Endothelial cell of umbilical vein (primary cell): ENCODE data around the gene ANKRD33B. TPM values are rescaled to one million over a fixed set of nuclear protein-coding genes. Genes with fewer than 3 reads are reported as not detected.

Experiments used
- BruUV-seq: library from RNA; stranded (reverse); fragments of 400-500 nt; replicated peaks from 2 replicates; lab custom pipeline; 2021; lab: Mats Ljungman, UMichigan
- CTCF ChIA-PET: fragments of 300-600, 350-600 bp; sonication (Branson Sonifier 250); formaldehyde crosslinking; loops from one replicate; lab custom pipeline; 2021; ENCODE audit warnings: antibody characterized with exemption, inconsistent platforms; lab: Charles Lee
- POLR2A ChIA-PET: fragments of 300-600, 350-600 bp; sonication (Branson Sonifier 250); formaldehyde crosslinking; loops from one replicate; lab custom pipeline; 2021; ENCODE audit warnings: antibody characterized with exemption, inconsistent platforms; lab: Charles Lee
- DNase-seq: peaks from one replicate; pipeline ENCODE4 v3.0.0-alpha.2; 2011; ENCODE audit warnings: low read depth, low spot score
- FAIRE-seq: peaks from 2 replicates; lab custom pipeline; 2011; peaks lifted over from hg19 to GRCh38; lab: Jason Lieb, UNC
- H2AFZ ChIP-seq: 2 replicates; pipeline ENCODE4 v1.6.0; 2012; ENCODE audit warnings: low read depth, low read length, control low read depth, inconsistent platforms
- H3K27ac ChIP-seq: 2 replicates; pipeline ENCODE4 v1.5.1; 2011; ENCODE audit warnings: low read depth, mild to moderate bottlenecking, control low read depth, low read length, moderate library complexity; ENCODE audit not compliant: insufficient read depth
- H3K27me3 ChIP-seq, 2 experiments: 2 replicates each; pipeline versions ENCODE4 v1.6.0 to v1.6.1; 2011; ENCODE audit warnings: low read length in 2 of 2, mixed read lengths in 1 of 2; ENCODE audit not compliant: control insufficient read depth in 2 of 2, insufficient read depth in 2 of 2
- H3K36me3 ChIP-seq, 2 experiments: 2 replicates in 1 of 2; 3 replicates in 1 of 2; pipeline ENCODE4 v1.5.1; 2011; ENCODE audit warnings: low read length in 2 of 2, mild to moderate bottlenecking in 1 of 2, moderate library complexity in 1 of 2; ENCODE audit not compliant: control insufficient read depth in 2 of 2, insufficient read depth in 2 of 2; ENCODE audit errors: extremely low read depth in 1 of 2
- H3K4me1 ChIP-seq: 3 replicates; pipeline ENCODE4 v1.5.1; 2011; ENCODE audit warnings: mild to moderate bottlenecking, low read length; ENCODE audit not compliant: control insufficient read depth, insufficient read depth; ENCODE audit errors: extremely low read depth
- H3K4me2 ChIP-seq: 2 replicates; pipeline ENCODE4 v1.6.1; 2011; ENCODE audit warnings: low read length, control low read depth, mixed read lengths; ENCODE audit not compliant: insufficient read depth
- H3K4me3 ChIP-seq, 3 experiments: fragments of 200-600 bp in 1 of 3; sonication (generic), shearing (Covaris generic) in 1 of 3; replicated peaks in 1 of 3; 2 replicates each; pipeline ENCODE4 v1.5.1; 2011 to 2016; ENCODE audit warnings: control low read depth in 3 of 3, low read length in 3 of 3, mild to moderate bottlenecking in 2 of 3, inconsistent platforms in 1 of 3, low read depth in 1 of 3, moderate library complexity in 1 of 3; ENCODE audit not compliant: insufficient read depth in 1 of 3
- H3K79me2 ChIP-seq: 2 replicates; pipeline ENCODE4 v1.6.0; 2012; ENCODE audit warnings: low read length, inconsistent platforms; ENCODE audit not compliant: control insufficient read depth, insufficient read depth
- H3K9ac ChIP-seq: replicated peaks from 2 replicates; pipeline ENCODE3; 2011; ENCODE audit warnings: low read length, control low read depth; ENCODE audit not compliant: insufficient read depth; ENCODE audit errors: extremely low read depth
- H3K9me1 ChIP-seq: replicated peaks from 3 replicates; pipeline ENCODE4 v1.6.0; 2011; ENCODE audit warnings: mild to moderate bottlenecking, low read length; ENCODE audit not compliant: control insufficient read depth, insufficient read depth; ENCODE audit errors: extremely low read depth
- H3K9me3 ChIP-seq: replicated peaks from 2 replicates; pipeline ENCODE4 v1.5.1; 2012; ENCODE audit warnings: low read length, inconsistent platforms; ENCODE audit not compliant: control insufficient read depth, insufficient read depth
- H4K20me1 ChIP-seq: replicated peaks from 2 replicates; pipeline ENCODE3; 2011; ENCODE audit warnings: mild to moderate bottlenecking, low read length; ENCODE audit not compliant: control insufficient read depth, insufficient read depth; ENCODE audit errors: extremely low read depth
- CTCF ChIP-seq, 2 donors: IDR thresholded peaks; 1 replicate in 1 of 2; 2 replicates in 1 of 2; pipeline ENCODE4 v1.5.1; 2011; ENCODE audit warnings: low read length in 2 of 2, mild to moderate bottlenecking in 2 of 2, moderate library complexity in 2 of 2, control low read depth in 1 of 2, inconsistent platforms in 1 of 2, low read depth in 1 of 2; ENCODE audit not compliant: insufficient read depth in 1 of 2; ENCODE audit errors: extremely low read depth in 1 of 2
- EZH2 ChIP-seq: IDR thresholded peaks from 2 replicates; pipeline ENCODE4 v1.6.1; 2012; ENCODE audit warnings: borderline replicate concordance, low read depth, mild to moderate bottlenecking, moderate library complexity, low read length, inconsistent platforms; ENCODE audit not compliant: severe bottlenecking
- FOS ChIP-seq: IDR thresholded peaks from 2 replicates; pipeline ENCODE4 v1.6.1; 2011; ENCODE audit warnings: mild to moderate bottlenecking, low read length, moderate library complexity, borderline replicate concordance; ENCODE audit not compliant: insufficient read depth
- GATA2 ChIP-seq: IDR thresholded peaks from 2 replicates; pipeline ENCODE4 v1.7.0; 2011; ENCODE audit warnings: low read depth, mild to moderate bottlenecking, moderate library complexity, mixed read lengths, low read length; ENCODE audit not compliant: insufficient read length, insufficient read depth
- JUN ChIP-seq: IDR thresholded peaks from 2 replicates; pipeline ENCODE4 v1.6.1; 2011; ENCODE audit warnings: borderline replicate concordance, low read depth; ENCODE audit not compliant: insufficient read length, insufficient read depth
- MAX ChIP-seq: IDR thresholded peaks from 2 replicates; pipeline ENCODE4 v1.6.1; 2011; ENCODE audit not compliant: insufficient read depth, insufficient read length
- MYC ChIP-seq: IDR thresholded peaks from one replicate; pipeline ENCODE4 v1.6.1; 2011; ENCODE audit warnings: mild to moderate bottlenecking, low read depth, low read length
- POLR2A ChIP-seq: IDR thresholded peaks from 2 replicates; pipeline ENCODE4 v1.6.1; 2012; ENCODE audit warnings: low read depth, mild to moderate bottlenecking, control low read depth, low read length
- POLR2AphosphoS5 ChIP-seq: IDR thresholded peaks from 2 replicates; pipeline ENCODE4 v1.6.1; 2012; ENCODE audit warnings: low read depth, mild to moderate bottlenecking, control low read depth, low read length, moderate library complexity; ENCODE audit not compliant: insufficient read depth
- dilution Hi-C: fragments of 300-500 bp; cut with MboI; formaldehyde crosslinking; loops from one replicate; pipeline ENCODE4 v1.15.0; 2019; ENCODE audit warnings: low sequenced_read_pairs; ENCODE audit not compliant: extremely low pct_ligation_motif_present
- intact Hi-C: fragments of 100-400 bp; cut with micrococcal nuclease; formaldehyde crosslinking; loops from one replicate; pipeline ENCODE4 v1.10.0; 2022
- polyA plus RNA-seq, 4 experiments: library from polyadenylated mRNA; depleted of rRNA in 3 of 4; stranded (reverse) in 3 of 4; unstranded in 1 of 4; fragments of >200 nt; gene quantifications; 2 replicates each; pipeline versions ENCODE4 v1.2.1 to v1.2.3, GENCODE V29; 2011 to 2012; ENCODE audit warnings: missing spikeins in 1 of 4
- total RNA-seq: library from RNA; stranded (reverse); gene quantifications from 2 replicates; pipeline ENCODE4 v1.2.3, GENCODE V29; 2021

ANKRD33B gene
- total and polyA plus RNA-seq, 2 donors (not counting 3 experiments of a cell fraction or from before 2014, with no cell fraction given), result 2.4 to 5.4 TPM

DNA sequence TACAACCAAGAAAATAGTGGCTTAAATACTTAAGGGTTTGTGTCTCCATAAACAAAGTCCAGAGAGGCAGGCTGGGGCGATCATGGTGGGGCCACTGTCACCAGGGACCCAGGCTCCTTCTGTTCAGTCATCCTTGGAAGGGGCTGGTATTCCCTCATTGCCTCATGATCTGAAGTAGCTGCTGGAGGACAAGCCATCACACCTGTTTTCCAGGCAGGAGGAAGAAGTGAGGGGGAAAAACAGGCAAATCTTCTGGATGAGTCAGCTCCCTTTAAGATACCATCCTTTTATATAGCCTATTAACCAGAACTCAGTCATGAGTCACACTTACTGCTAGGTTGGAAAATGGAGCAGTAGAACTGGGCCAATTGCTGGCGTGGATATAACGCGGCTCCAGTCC is 104.8 kb downstream of the ANKRD33B start:
- no peaks in the 10 kb centered on the region for H4K20me1 ChIP-seq
- dilution Hi-C loops (no loop called here), intact Hi-C loops (no loop called here)
- H2AFZ ChIP-seq, result no peak overlapping the region
- no peaks in the 10 kb centered on the region for H3K9me3 ChIP-seq
- TF ChIP-seq GATA2, result no peak
- no peak for TF ChIP-seq POLR2A
- TF ChIP-seq EZH2, result no peak
- no peak for TF ChIP-seq JUN
- no peak for TF ChIP-seq FOS
- FAIRE-seq, result no peak
- H3K36me3 ChIP-seq, result no peaks in the 10 kb centered on the region
- no peaks in the 10 kb centered on the region for H3K9me1 ChIP-seq
- DNase-seq, result no peak
- H3K9ac ChIP-seq, result no peak overlapping the region
- H3K27me3 ChIP-seq, result peaks cover 4 to 7% of the 10 kb centered on the region in 2 experiments
- no peak overlapping the region for H3K4me2 ChIP-seq
- no peaks in the 10 kb centered on the region for H3K79me2 ChIP-seq
- no TSS peak for BruUV-seq
- CTCF ChIA-PET, result no interaction called here
- no peak overlapping the region for H3K4me3 ChIP-seq
- H3K27ac ChIP-seq, result no peak overlapping the region
- no peaks in the 10 kb centered on the region for H3K4me1 ChIP-seq
- POLR2A ChIA-PET, result no interaction called here

DNA sequence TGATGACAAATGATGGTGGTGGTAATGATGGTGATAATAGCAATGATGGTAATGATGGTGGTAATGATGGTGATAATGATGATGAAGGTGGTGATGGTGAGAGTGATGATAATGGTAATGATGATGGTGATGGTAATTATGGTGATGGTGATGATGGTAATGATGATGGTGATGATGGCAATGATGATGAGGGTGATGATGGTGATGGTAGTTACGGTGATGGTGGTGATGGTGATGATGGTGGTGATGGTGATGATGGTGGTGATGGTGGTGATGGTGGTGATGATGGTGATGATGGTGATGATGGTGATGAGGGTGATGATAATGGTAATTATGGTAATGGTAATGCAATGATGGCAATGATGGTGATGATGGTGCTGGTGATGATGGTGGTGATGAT is 106.1 kb downstream of the ANKRD33B start:
- ChIA-PET POLR2A (no interaction called here), CTCF (no interaction called here)
- BruUV-seq, result no TSS peak
- Histone ChIP-seq H3K9me1 (no peaks in the 10 kb centered on the region), H3K4me3 (no peak overlapping the region), H3K27me3 (peaks cover 4 to 7% of the 10 kb centered on the region in 2 experiments), H4K20me1 (no peaks in the 10 kb centered on the region), H3K9ac (no peak overlapping the region), H3K27ac (no peak overlapping the region), H3K79me2 (no peaks in the 10 kb centered on the region), H2AFZ (no peak overlapping the region), H3K9me3 (no peaks in the 10 kb centered on the region), H3K4me2 (no peak overlapping the region), H3K36me3 (no peaks in the 10 kb centered on the region), H3K4me1 (no peaks in the 10 kb centered on the region)
- DNase-seq (no peak), FAIRE-seq (no peak)
- dilution Hi-C loops (no loop called here), intact Hi-C loops (no loop called here)
- no peak for TF ChIP-seq CTCF (IDR thresholded peaks at IDR 0.05; ENCODE audit: extremely low read depth in 1 of 2, insufficient read depth in 1 of 2, low read depth in 1 of 2, low read length in 2 of 2)
- no peak for TF ChIP-seq EZH2
- TF ChIP-seq JUN, result no peak
- TF ChIP-seq POLR2A, result no peak
- TF ChIP-seq FOS, result no peak
- no peak for TF ChIP-seq MAX
- no peak for TF ChIP-seq MYC
- TF ChIP-seq GATA2, result no peak
- TF ChIP-seq POLR2AphosphoS5, result no peak
